ENCODE measurements around the gene LCK.

Gene LCK

DNA sequence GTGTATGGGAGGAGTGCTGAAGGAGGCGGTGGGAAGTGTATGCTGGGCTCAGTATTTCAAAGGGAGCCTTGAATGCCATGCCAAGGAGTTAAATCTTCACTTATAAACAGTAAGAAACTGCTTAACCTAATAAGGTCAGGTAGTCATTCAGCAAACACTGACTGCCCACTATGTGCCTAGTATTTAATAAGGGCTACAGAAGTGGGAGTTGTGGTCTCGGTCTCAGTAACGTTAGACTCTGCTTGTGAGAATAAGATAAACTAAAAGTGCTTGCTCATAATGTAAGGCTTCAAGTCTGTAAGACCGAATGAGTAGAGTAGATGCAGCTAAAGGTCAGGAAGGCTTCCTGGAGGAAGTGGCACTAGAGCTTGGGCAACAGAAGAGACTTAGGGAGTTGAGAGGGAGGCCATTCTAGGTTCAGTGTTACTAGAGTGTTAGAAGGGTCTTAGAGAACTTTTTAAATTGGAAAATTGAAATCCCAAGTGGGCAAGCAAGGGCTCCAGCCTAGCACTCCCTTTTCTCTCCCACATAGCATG lies 78.9 kb downstream of the LCK start:
- no peak for DNase-seq

DNA sequence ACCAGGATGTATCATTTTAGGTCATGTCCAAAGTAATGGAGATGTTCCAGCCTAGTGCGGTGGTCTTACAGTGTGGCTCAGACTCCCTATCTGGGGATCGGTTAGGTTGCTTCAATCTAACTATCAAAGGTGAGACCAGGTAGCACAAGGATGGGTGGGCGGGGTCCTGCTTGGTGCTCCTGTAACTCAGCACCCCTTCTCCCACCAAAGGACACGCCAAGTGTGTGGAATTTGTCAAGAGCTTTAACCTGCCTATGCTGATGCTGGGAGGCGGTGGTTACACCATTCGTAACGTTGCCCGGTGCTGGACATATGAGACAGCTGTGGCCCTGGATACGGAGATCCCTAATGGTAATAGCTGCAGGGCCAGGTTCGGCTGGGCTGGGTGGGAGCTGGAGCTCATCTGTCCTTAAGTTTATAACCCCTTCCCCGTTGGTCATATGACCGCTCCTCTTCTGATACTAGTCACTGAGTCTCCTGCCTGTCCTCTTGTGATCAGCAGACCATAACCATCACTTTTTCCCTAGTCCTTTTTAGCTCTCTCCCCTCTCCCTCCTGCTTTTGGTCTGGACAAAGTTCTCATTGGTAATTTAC lies 79.6 kb downstream of the LCK start:
- DNase-seq, result no peak

DNA sequence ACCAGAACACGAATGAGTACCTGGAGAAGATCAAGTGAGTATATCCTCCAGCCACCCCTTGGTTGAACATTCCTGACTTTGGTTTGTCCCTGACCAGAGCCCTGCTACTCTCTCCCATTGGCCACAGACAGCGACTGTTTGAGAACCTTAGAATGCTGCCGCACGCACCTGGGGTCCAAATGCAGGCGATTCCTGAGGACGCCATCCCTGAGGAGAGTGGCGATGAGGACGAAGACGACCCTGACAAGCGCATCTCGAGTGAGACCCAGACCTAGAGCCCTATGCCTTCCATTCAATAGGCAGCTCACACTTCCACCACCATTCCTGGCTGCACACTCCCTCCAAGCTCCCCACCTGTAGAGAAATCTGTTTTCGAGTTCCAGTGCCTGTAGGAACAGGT lies 80.5 kb downstream of the LCK start:
- no peak for DNase-seq

DNA sequence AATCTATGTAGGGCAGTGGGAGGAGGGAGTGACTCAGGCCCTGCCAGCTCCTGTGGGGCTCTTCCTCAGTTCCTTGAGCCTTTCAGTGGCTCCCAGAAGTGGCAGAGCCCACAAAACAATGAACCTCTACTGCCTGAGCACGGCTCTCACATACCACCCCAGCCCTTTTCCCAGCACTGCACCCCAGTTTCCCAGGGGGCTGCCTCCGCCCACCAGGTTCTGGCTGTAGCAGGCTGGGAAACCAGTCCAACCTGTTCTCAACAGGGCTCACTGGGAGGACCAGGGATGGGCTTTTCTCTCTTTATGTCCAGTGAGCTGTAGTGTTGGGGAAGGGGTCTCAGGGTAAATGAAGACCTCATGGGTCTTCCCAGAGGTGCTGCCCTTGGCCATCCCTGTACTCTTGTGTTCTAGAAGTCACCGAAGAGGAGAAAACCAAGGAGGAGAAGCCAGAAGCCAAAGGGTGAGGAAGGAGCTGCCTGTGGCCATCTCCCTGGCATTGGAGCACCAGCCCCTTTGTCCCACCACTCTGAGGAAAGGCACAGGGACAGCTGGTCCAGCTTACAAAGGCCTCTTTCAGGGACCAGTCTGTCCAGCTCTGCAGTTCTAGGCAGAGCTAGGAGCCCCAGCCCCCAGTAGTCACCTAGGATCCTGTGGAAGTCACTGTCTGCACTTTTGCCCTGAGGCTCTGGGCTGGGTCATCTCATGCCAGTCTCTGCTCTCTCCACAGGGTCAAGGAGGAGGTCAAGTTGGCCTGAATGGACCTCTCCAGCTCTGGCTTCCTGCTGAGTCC lies 81.4 kb downstream of the LCK start:
- DNase-seq, result no peak

DNA sequence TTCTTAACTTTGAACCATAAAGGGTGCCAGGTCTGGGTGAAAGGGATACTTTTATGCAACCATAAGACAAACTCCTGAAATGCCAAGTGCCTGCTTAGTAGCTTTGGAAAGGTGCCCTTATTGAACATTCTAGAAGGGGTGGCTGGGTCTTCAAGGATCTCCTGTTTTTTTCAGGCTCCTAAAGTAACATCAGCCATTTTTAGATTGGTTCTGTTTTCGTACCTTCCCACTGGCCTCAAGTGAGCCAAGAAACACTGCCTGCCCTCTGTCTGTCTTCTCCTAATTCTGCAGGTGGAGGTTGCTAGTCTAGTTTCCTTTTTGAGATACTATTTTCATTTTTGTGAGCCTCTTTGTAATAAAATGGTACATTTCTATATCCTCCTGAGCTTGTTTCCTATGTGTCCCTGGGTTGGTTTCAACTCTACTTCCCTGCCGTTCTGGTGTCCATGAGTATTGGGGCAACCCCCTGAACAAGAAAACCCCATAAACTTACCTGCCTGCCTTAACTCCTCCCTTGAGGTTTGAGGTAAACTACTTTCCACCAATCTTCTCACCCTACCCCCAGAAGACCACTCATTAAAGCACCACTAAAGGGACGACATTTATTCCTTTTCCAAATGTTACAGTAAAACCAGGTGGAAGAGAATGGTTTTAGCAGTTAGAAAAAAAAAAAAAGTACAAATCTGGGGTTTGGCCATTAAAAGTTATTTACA lies 82.3 kb downstream of the LCK start:
- no peak for DNase-seq

DNA sequence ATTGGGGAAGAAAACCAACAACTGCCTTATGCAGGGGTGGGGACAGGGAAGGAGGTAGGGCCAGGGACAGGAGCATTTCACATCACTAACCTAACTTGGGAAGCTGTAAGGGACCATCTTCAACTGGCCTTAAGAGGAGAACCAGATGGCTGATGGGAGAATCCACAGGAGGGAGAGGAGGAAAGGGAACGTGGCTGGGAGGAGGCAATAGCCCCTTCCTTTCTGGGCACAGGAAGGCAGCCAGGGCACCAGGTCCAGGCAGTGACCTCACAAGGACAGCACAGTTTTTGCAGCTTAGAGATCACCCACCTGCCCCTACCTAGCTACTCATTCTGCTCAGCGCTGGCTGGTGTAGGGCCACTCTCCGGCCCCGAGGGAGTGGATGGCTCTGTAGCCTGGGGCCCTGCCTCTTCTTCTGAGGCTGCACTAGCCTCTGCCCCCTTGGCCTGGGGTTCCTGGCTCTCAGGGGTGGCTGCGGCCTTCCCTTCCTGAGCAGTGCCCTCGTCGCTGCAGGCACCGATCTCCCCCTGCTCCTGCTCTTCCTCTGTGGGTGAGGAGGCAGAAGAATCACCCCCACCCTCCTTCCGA lies 83.3 kb downstream of the LCK start:
- no peak for DNase-seq

DNA sequence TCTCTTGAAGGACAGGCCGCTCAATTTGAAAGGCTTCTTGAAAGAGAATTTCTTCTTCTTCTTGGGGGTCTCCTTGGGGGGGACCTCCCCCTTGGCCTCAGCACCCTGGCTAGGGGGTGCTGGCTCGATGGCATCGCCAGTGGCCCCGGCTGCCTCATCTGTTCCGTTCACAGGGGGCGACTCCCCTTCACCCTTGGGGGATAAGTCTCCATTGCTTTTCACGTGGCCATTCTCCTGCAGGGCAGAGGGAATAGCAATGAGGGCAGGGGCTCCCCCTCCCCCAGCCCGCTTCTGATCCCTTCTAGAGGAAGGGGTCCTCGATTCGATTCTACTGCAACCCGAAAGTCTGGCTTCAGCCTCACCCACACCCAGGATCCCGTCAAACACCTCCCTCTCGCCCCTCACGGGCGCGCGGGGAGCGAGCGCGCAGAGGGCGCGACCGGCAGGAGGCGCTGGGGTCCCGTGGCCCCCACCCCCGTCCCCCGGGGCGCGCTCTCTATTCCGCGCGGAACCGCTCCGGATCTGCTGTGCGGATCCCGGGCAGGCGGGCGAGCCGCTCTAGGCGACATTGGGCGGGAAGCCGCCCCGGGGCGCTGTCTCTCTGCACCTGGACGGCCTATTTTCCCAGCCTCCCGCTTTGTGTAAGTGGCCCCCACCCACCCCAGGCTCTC lies 83.9 kb downstream of the LCK start:
- DNase-seq, result peak; percentile 58

DNA sequence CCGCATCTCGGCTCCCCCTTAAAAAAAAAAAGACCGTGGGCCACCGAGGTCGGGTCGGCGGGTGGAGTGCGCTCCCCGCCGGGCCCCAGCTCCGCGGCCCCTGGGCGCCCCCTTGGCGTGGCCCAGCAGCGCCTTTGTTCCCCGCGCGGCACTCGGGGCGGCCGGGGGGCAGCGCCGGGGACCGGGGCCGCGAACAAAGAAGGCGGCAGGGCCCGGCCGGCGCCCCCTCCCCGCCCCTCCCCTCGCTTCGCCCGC lies 84.4 kb downstream of the LCK start:
- DNase-seq, result no peak

Data from fibroblast of skin of scalp (primary cell).